ENCODE data around the gene PTPRK.

The PTPRK gene

DNA sequence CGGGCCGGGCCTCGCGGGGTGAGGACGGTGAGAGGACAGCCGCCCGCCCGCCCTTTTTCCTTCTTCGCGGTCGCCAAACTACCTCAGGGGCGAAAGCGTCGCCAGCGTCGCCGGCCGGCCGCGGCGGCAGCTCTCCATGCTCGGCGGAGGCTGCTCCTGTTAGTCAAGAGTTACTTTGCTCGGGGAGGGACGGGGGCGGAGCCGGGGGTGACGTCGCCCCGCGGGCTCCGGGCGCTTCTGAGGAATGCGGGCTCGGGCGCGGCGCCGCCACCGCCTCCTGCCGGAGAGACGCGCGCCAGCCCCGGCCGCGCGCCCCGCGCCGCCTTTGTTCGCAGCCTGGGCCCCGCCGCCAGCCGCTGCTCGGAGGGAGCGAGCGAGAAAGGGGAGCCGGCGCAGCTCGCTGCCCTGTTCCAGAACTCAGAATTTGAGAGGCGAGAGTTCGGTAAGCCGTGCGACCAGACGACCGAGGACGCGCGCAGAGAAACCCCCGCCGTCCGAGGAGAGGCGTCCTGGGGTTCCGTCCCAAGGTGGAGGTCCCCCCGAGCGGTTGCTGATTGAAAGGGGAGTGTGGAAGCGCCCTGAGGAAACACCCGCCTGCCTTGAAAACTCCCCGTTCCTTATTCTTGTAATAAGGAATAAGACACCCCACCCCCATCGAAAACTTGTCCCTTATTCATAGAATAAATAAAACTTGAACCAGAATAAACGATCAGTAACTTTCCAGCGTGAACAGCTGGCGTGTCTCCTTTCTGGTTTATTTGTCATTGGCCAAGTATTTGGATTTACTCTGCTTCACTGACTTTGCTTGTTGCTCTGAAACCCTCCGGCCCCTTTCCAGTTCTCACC is at the start of gene PTPRK:
Gene PTPRK (minus strand): TSS at position 164 of the 846 bp plus-strand sequence. CDS start 241 bp downstream, outside the sequence.
- peak in 13 of 14 donors; percentile 22 to 93 (median 85) for DNase-seq

- no peak for DNase-seq
These were observed 46.6 kb upstream of the PTPRK start for GRCh38 chr6:128567029-128567428.

- no peak for DNase-seq
These were observed 40.6 kb upstream of the PTPRK start for GRCh38 chr6:128560966-128561365.

GRCh38 chr6:128558924-128559323 is 38.5 kb upstream of the PTPRK start:
- no peak for DNase-seq

GRCh38 chr6:128558021-128558420 is 37.6 kb upstream of the PTPRK start:
- DNase-seq, result no peak

DNA sequence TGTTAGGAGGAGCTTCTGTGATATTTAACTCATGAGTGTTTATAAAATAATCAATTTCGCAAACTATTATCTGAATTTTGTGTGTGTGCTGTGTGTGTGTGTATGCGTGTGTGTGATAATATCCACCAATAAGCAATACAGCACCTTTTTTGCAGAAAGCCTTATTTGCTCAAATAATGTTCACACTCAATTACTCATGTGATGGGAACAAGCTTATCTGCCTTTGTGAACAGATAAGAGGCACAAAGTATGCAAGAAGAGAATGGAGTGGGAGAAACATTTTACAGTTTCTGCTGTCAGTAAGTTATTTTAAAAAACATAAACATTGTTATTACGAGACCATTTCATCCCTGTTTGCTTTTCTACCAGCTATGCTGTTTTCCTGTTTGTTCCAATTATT is 36.7 kb upstream of the PTPRK start:
- DNase-seq, result no peak

DNA sequence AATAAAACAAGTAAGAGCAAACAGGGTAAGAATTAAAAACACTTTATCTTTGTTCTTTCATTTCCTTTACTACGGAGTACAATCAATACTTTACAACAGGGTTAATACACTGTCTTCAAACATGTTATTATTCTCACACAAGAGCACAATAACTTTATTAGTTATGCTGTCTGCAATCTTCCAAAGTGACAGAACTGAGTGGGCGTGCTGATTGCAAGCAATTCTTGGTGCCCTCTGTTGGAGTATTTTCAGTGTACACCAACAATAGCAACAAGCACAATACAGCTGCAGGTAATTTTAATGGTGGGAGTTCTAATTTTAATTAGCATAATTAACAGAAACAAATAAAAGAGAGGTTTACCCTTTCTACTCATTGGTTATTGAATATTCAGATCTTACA is 33.9 kb upstream of the PTPRK start:
- DNase-seq, result no peak

GRCh38 chr6:128541261-128541660 is 20.9 kb upstream of the PTPRK start:
- no peak for DNase-seq

GRCh38 chr6:128538763-128539162 is 18.4 kb upstream of the PTPRK start:
- no peak for DNase-seq

DNA sequence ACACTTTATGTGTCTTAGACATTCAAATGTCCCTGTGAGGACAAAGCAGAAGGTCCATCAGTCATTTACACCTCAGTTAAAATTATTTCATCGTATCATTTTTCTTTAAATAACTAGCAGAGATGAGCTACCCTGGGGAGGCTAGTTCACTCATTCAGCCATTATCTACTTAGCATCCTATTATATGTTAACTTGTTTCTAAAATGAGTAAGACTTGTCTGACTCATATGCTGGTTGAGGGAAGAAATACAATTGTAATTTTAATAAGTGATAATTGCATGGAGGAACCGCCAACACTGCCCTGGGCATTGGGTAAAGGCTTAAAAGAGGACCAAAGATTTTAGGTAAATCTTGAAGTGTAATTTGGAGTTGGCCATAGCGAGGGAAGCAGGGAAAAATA is 12.4 kb upstream of the PTPRK start:
- no peak for DNase-seq

GRCh38 chr6:128532136-128532535 is 11.7 kb upstream of the PTPRK start:
- DNase-seq, result no peak

GRCh38 chr6:128531696-128532095 is 11.3 kb upstream of the PTPRK start:
- DNase-seq, result no peak

DNA sequence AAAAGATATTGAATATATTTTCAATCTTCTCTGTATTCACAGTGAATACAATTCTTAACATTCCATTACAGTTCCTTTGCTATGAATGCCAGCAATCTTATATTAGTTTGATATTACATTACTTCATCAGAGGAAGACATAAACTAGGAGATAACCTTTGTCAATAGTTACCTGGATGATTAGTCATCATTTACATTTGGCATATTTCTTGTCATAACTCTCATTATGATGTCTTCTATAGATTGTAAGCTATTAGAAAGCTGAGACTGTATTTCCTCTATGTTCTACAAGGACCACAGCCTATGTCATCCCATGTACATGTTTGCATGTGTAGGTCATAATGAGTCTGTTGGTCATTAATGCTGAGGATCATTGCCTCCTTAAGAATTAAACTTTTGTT is 7.8 kb upstream of the PTPRK start:
- no peak for DNase-seq

DNA sequence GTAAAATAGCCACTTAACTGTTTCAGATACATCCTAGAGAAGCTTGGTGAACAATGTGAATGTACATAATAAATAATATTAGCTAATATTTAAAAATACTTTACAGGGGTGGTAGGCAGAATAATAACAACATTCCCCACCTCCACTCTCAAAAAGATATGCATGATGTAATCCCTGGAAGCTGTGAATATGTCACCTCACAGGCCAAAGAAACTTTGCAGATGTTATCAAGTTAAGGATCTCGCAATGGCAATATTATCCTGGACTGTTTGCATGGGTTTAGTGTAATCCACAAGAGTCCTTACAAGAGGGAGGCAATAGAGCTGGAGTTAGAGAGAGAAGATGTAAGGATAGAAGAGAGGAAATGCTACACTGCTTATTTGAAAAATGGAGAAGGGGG is 7.0 kb upstream of the PTPRK start:
- no peak for DNase-seq

DNA sequence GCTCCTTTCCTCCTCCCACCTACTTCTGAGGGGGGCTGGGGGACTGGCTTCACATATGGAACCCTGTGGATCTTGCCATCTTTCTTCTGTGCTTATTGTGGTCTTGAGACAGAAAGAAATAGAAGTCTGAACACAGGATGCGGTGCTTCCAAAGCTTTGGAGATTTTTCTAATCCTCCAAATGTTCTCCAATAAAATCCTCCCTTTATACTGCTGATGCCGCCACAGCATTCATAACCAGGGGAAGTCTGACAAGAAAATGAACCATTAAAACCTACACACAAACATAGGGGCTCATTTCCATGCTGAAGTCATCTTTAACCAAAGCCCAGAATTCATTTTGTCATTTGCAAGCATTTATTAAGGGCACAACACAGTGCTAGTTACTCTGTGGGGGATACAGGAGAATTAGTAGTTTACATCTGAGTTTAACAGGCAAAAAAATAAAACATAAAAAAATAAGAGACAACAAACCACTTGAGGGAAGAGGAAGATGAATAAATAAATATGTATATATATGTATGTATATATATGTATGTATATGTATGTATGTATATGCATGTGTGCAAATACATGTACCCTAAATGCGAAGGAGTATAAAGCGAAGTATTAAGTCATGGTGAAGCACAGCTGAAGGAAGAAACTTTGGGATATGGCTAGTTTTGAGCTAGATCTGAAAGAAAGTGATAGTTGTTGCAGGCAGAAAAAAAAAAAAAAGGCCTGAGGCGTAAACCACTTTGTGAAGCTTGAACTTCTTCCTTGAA is 5.9 kb upstream of the PTPRK start:
- no peak for DNase-seq

- DNase-seq, result no peak
These were observed 5.0 kb upstream of the PTPRK start for GRCh38 chr6:128525406-128525805.

- no peak for DNase-seq
These were observed 858 bp upstream of the PTPRK start for GRCh38 chr6:128521282-128521632.

GRCh38 chr6:128519931-128520435 is 416 bp downstream of the PTPRK start:
- DNase-seq, result peak in 9 of 14 donors; percentile 65 to 89 (median 84)

- peak in 11 of 14 donors; percentile 32 to 87 (median 75) for DNase-seq
These were observed 1.1 kb downstream of the PTPRK start for GRCh38 chr6:128519132-128519930.

DNA sequence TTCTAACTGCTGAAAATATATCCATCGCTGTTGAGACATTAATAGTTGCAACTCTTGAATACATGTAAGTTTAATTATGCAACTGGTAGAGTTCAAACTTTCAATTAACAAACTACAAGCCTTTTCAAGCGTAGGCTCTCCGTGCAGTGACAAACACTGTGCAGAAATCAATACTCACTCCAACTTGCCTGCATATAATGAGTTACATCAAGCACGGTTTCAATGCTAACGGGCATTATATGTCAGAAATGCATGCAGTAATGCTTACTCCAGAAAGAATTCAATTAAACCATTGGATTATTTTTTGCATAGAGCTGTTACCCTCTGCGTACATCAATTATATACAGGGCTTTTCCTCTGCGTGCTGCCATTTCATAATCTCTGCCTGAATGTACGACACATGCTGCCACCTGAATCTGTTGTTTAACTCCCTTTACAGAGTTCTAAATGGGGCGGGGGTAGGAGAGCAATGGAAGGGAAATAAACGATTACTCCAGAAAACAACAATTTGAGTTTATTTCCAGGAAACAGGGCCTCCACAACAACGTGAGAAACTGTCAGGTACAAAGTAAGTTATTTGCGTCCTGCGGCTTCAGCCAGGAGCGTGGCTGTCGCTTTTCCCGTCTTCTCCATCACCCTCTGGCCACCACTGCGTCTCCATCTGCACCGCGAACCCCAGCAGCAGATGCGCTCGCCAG is 1.8 kb downstream of the PTPRK start:
- DNase-seq, result peak in 1 of 14 donors; percentile 72

DNA sequence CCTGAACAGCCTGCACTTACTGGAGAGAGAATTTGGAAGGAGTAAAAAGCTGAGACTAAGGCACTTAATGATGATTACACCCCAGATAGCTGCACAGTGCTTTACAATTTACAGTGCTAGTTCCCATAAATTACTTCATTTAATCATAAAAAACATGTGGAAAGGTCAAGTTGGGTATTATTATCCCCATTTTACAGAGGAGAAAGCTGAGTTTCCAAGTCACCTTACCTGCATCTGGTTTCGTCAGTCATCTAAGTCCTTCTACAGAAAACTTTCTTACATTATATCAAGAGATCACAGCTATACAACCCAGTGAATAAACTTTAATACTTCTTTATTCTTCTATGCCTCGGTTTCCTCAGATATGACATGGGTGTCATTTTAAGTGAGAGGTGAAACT is 3.3 kb downstream of the PTPRK start:
- no peak for DNase-seq

DNA sequence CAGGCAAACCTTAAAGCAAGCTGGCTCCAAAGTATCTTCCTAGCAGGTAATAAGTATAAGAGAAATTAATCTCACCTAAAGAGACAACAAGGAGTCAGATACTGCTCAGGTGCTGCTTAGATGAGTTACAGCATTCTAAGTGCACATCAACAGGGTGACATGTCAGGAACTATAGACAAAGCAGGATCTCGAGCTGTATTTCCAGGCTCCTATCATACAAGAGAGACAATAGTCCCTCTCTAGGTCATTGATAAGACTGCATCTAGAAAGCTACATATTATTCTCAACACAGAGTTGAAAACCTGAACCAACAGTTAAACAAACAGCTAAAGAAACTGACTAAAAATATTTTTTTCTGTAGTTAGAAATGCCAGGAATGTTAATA is 3.9 kb downstream of the PTPRK start:
- DNase-seq, result no peak

All from C1 segment of cervical spinal cord (tissue), 14 donors.